KMS-11 (cell line): ENCODE data around the gene GLTP.

Experiments
- H2AFZ ChIP-seq: fragments of 200-600 bp; sonication (generic); 2 replicates; pipeline ENCODE4 v1.6.1; 2016; ENCODE audit warnings: antibody characterized with exemption, mixed run types, low read depth
- H3K27ac ChIP-seq: fragments of 200-600 bp; sonication (generic); 2 replicates; pipeline ENCODE4 v1.6.1; 2016; ENCODE audit warnings: mild to moderate bottlenecking, mixed run types
- H3K27me3 ChIP-seq: fragments of 200-600 bp; sonication (generic); 2 replicates; pipeline ENCODE4 v1.6.1; 2017; ENCODE audit warnings: mild to moderate bottlenecking, low read depth, mixed run types, moderate library complexity; ENCODE audit not compliant: insufficient read depth
- H3K36me3 ChIP-seq: fragments of 200-600 bp; sonication (generic); 2 replicates; pipeline ENCODE4 v1.6.1; 2017; ENCODE audit warnings: mild to moderate bottlenecking, mixed run types; ENCODE audit not compliant: insufficient read depth
- H3K4me1 ChIP-seq: fragments of 200-600 bp; sonication (generic); 2 replicates; pipeline ENCODE4 v1.6.1; 2016; ENCODE audit warnings: mild to moderate bottlenecking, low read depth, mixed run types; ENCODE audit not compliant: poor library complexity, severe bottlenecking
- H3K4me2 ChIP-seq: fragments of 200-600 bp; sonication (generic); 2 replicates; pipeline ENCODE4 v1.7.0; 2016; ENCODE audit warnings: mild to moderate bottlenecking, mixed run types
- H3K4me3 ChIP-seq: fragments of 200-600 bp; sonication (generic); IDR thresholded peaks from 2 replicates; pipeline ENCODE4 v1.6.1; 2017; ENCODE audit warnings: low read depth, low read length, mixed read lengths; ENCODE audit not compliant: insufficient read depth
- H3K79me2 ChIP-seq: fragments of 200-600 bp; sonication (generic); 2 replicates; pipeline ENCODE4 v1.6.1; 2016; ENCODE audit warnings: low read depth, mixed run types; ENCODE audit not compliant: insufficient read depth
- H3K9ac ChIP-seq: fragments of 200-600 bp; sonication (generic); 2 replicates; pipeline ENCODE4 v1.6.1; 2016; ENCODE audit warnings: mild to moderate bottlenecking, mixed run types
- H4K20me1 ChIP-seq: fragments of 200-600 bp; sonication (generic); 2 replicates; pipeline ENCODE4 v1.6.1; 2016; ENCODE audit warnings: mild to moderate bottlenecking, mixed run types; ENCODE audit not compliant: insufficient read depth
- TF ChIP-seq, protein P1 (sequence below): fragments of 200-600 bp; sonication (generic); conservative IDR thresholded peaks from 2 replicates; pipeline ENCODE4 v1.6.1; 2017; ENCODE audit warnings: low read depth, mild to moderate bottlenecking, antibody characterized with exemption, low read length, moderate library complexity, mixed read lengths

GLTP gene

DNA sequence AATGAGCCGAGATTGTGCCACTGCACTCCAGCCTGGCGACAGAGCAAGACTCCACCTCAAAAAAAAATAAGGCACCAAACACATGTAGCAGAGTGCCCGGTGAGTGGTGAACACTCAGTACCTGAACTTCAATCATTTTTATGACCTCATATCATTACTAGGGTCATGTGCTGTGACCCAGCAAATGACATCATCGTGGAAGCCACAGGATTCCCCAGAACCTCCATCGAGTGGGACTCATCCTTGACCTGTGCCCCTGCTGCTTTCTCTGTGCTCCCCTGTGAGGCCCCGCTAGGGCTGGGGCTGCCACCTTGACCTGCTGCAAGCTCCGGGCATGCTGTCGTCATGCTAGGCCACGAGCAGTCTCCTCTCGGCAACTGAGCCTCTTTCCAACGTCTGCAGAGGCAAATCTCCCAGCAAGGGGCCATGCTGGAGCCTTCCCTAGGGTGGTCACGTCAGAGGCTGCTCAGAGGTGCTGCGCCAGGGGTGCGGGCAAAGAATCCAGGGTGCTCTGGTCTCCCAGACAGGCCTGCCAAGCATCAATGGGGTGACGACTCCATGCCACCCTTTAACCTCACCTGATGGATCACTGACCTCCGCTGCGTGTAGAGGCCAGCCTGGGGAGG, 18.5 kb downstream of the GLTP start:
- no peaks in the 10 kb centered on the region for H3K79me2 ChIP-seq
- TF ChIP-seq, protein P1, sequence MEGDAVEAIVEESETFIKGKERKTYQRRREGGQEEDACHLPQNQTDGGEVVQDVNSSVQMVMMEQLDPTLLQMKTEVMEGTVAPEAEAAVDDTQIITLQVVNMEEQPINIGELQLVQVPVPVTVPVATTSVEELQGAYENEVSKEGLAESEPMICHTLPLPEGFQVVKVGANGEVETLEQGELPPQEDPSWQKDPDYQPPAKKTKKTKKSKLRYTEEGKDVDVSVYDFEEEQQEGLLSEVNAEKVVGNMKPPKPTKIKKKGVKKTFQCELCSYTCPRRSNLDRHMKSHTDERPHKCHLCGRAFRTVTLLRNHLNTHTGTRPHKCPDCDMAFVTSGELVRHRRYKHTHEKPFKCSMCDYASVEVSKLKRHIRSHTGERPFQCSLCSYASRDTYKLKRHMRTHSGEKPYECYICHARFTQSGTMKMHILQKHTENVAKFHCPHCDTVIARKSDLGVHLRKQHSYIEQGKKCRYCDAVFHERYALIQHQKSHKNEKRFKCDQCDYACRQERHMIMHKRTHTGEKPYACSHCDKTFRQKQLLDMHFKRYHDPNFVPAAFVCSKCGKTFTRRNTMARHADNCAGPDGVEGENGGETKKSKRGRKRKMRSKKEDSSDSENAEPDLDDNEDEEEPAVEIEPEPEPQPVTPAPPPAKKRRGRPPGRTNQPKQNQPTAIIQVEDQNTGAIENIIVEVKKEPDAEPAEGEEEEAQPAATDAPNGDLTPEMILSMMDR, result no peak
- no peaks in the 10 kb centered on the region for H3K36me3 ChIP-seq
- H3K4me2 ChIP-seq, result no peak overlapping the region
- no peaks in the 10 kb centered on the region for H3K27me3 ChIP-seq
- no peak overlapping the region for H3K9ac ChIP-seq
- no peak overlapping the region for H3K27ac ChIP-seq
- H2AFZ ChIP-seq, result no peak overlapping the region
- H3K4me1 ChIP-seq, result no peaks in the 10 kb centered on the region
- no peaks in the 10 kb centered on the region for H4K20me1 ChIP-seq
- no peak overlapping the region for H3K4me3 ChIP-seq

DNA sequence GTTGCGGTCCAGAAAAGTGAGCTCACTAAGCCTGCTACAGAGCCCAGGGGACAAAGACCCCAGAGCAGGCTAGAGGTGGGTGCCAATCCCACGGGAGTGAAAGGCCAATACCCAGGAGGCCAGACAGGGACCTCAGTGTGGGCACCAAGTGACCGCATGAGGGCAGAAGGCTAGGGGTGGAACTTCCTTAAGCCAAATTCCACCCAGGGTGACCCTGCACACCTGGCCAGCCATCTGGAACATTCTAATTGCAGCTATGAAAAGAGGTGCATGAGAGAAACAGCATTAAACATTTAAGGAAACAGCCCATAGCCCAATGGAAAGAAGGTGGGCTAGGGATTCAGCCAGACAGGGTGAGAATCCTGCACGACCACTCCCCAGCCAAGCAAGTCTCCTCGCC, 19.4 kb downstream of the GLTP start:
- Histone ChIP-seq H3K27ac (no peak overlapping the region), H3K4me3 (no peak overlapping the region), H3K9ac (no peak overlapping the region), H3K79me2 (no peaks in the 10 kb centered on the region), H3K27me3 (no peaks in the 10 kb centered on the region), H4K20me1 (no peaks in the 10 kb centered on the region), H3K36me3 (no peaks in the 10 kb centered on the region), H3K4me1 (no peaks in the 10 kb centered on the region), H2AFZ (no peak overlapping the region), H3K4me2 (no peak overlapping the region)
- TF ChIP-seq, protein P1, result no peak

DNA sequence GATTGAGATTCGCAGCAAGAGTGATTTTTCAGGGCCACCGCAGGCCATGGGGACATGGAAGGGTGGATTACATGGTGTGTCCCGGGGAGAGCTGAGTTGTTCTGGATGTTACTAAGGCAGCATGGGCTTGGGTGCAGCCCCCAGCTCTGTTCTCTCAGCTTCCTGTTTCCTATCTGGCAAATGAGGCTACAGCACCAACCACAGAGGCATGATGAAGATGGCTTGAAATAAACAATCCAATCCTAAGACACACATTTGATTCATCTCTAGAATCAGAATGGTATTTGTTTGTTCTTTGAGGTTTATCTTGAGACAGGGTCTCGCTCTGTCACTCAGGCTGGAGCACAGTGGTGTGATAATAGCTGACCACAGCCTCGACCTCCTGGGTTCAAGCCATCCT, 21.6 kb downstream of the GLTP start:
- Histone ChIP-seq H3K27ac (no peak overlapping the region), H3K4me2 (no peak overlapping the region), H3K79me2 (no peaks in the 10 kb centered on the region), H3K9ac (no peak overlapping the region), H3K27me3 (no peaks in the 10 kb centered on the region), H3K4me1 (no peaks in the 10 kb centered on the region), H2AFZ (no peak overlapping the region), H3K4me3 (no peak overlapping the region), H3K36me3 (no peaks in the 10 kb centered on the region), H4K20me1 (no peaks in the 10 kb centered on the region)
- TF ChIP-seq, protein P1, result no peak

DNA sequence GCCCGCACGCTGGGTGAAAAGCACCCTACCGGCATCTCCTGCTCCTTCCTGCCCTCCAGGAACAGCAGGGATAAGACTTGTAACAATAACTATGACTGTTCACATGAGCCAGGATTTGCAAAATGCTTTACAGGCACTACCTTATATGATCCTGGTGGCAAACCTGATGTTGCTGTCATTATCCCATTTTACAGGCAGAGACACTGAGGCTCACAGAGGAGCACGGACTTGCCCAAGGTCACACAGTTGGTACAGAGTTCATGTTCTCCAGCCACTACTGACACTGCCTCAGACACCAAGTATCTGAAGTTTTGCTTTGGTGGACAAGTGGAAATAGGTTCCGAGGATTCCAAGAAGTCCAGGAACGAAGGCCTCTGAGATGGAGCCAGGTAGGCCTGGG, 22.6 kb downstream of the GLTP start:
- H3K4me2 ChIP-seq, result no peak overlapping the region
- no peaks in the 10 kb centered on the region for H3K36me3 ChIP-seq

More for the DNA sequence above, 22.6 kb downstream of the GLTP start:
- Histone ChIP-seq H2AFZ (no peak overlapping the region), H3K4me3 (no peak overlapping the region), H3K9ac (no peak overlapping the region), H3K79me2 (no peaks in the 10 kb centered on the region), H3K27ac (no peak overlapping the region), H3K4me1 (peaks cover 6% of the 10 kb centered on the region), H3K27me3 (no peaks in the 10 kb centered on the region), H4K20me1 (no peaks in the 10 kb centered on the region)
- TF ChIP-seq, protein P1, result no peak
